Measurements from ENCODE around the gene MYO1F.
"Not testable (repeated sequence)": the region's sequence is repeated elsewhere in the genome, so short reads cannot be mapped to it uniquely, and the experiment has no call there.

Gene MYO1F

GRCh38 chr19:8600064-8600463 is 22.8 kb upstream of the MYO1F start:
- no peak for DNase-seq (ENCODE audit: low read depth in 2 of 2)

DNA sequence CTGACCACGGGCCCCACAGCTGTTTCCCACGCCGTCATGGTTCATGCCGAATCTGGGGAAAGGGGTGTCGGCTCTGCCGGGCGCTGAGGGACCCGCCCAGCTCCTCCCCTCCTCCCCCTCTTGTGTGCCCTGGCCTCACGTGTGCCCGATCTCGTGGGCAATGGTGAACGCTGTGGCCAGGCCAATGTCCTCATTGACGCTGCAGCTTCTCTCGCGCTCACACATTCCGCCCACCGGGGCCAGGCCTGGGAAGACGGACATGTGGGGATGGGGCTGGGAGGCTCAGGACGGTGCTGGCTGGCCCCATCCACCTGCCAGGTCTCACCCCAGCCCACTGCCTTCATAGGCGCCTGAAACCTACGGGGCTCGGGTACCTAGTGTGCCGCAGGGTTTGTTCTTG is 18.9 kb upstream of the MYO1F start:
- DNase-seq (ENCODE audit: low read depth in 2 of 2): no peak

- DNase-seq (ENCODE audit: low read depth in 2 of 2): no peak
Measured at GRCh38 chr19:8595651-8596050, 18.4 kb upstream of the MYO1F start.

DNA sequence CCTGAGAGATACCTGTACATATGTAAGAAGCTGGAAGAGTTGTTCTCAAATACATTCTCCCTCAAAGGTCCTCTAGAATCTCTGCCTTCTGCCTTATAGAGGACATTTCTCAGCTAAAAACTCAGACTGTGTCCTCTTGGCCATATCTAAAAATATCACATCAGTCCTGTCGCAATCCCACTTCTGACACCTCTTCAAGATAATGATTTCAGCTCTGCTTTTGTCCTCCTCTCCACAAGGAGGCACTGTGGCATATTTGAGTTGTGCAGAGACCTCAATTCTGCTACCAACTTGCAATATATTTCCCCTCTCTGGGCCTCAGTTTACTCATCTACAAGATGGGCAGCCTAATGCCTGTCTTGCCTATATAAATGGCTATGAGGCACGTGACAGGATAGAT is 16.7 kb upstream of the MYO1F start:
- no peak for DNase-seq (ENCODE audit: low read depth in 2 of 2)

GRCh38 chr19:8592231-8593009 is 15.2 kb upstream of the MYO1F start:
- DNase-seq (ENCODE audit: low read depth in 2 of 2): peak; percentile 92

- no peak for DNase-seq (ENCODE audit: low read depth in 2 of 2)
Measured at GRCh38 chr19:8589177-8589714, 12.0 kb upstream of the MYO1F start.

DNA sequence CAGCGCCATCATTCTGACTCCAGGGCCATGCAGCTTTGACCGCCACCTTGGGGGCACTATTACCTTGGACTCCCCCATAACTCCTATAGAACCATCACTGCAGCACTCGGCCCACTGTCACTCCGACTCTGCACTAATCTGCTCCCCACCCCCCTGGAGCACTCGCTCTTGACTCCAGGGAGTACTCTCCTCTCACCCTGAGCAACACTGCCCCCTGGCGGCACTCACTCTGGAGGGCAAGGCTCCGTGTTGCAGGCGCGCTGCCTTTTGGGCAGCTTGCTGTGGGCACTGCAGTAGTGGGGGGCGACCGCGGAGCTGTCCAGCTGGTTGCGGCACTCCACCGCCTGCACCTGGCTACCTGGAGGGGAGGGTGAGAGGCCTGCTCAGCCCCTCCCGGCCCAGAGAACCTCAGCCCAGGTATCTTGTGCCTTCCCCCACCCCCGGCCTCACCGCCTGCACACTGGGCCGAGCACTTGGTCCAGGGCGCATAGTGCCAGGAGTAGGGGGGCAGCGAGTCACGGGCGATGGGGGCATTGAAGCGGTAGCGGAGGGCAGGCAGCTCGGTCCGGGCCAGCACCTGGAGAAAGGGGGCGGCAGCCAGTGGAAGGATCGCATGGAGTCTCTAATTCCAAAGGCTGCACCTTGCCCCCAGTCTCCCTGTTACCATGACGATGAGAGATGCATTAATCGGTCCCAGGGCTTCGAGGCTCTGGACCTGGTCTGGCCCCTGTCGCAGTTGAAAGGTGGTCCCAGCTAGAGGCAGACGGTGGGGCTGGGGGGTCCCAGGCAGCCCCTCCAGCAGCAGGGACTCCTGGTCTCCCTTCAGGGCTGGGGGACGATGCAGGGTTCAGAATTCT is 8.9 kb upstream of the MYO1F start:
- no peak for DNase-seq (ENCODE audit: low read depth in 2 of 2)

GRCh38 chr19:8584965-8585893 is 8.0 kb upstream of the MYO1F start:
- no peak for DNase-seq (ENCODE audit: low read depth in 2 of 2)

GRCh38 chr19:8580710-8581281 is 3.6 kb upstream of the MYO1F start:
- DNase-seq (ENCODE audit: low read depth in 2 of 2): peak; percentile 42 to 45

- no peak for DNase-seq (ENCODE audit: low read depth in 2 of 2)
Measured at GRCh38 chr19:8578642-8579265, 1.5 kb upstream of the MYO1F start.

DNA sequence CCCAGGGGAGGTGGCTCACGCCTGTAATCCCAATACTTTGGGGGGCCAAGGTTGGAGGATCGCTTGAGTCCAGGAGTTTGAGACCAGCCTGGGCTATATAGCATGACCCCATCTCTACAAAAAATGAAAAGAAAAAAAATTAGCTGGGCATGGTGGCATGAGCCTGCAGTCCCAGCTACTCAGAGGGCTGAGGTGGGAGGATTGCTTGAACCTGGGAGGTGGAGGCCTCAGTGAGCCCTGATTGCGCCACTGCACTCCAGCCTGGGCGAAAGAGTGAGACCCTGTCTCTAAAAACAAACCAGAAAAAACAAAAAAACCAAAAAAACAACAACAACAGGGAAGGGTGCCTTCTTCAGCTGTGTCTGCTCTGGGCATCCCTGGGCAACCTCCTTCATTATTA is 499 bp upstream of the MYO1F start:
- no peak for DNase-seq (ENCODE audit: low read depth in 2 of 2)

DNA sequence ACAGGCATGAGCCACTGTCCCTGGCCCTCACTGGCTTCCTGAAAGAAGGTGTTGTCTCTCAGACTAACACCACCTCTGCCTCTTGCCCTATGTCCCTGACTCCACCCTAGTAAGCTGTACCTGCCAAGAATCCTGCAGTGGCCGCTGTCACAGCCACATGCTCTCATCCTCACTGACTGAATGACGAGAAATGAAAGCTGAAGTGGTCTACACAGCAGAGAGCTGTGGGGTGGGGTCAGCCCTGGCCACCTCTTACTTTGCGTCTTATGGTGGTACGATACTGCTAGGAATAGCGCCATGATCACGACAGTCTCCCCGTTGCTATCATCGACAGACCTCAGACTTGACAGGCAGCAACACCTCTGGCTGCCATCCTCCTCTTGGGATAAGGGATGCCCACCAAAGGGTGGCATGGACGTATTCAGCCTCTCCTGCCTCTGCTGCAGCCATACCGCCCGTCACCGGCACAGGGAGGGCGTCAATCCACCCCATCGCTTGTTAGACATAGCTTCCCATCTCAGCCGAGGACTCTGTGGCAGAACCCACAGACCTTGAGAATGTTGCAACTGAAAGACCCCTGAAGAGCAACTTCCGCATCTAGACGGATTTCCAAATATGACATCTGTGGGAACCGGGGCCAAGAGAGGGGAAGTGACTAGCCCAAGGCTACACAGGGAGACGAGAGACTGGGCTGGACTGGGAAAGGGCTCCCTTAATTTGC is 809 bp downstream of the MYO1F start:
- no peak for DNase-seq (ENCODE audit: low read depth in 2 of 2)

GRCh38 chr19:8575467-8575997 is 1.7 kb downstream of the MYO1F start:
- no peak for DNase-seq (ENCODE audit: low read depth in 2 of 2)

DNA sequence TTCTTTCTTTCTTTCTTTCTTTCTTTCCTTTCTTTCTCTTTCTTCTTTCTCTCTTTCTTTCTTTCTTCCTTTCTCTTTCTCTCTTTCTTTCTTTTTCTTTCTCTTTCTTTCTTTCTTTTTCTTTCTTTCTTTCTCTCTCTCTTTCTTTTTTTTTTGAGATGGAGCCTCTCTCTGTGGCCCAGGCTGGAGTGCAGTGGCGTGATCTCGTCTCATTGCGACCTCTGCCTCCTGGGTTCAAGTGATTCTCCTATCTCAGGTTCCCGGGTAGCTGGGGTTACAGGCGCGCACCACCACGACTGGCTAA is 2.7 kb downstream of the MYO1F start:
- DNase-seq (ENCODE audit: low read depth in 2 of 2): not testable (repeated sequence)

DNA sequence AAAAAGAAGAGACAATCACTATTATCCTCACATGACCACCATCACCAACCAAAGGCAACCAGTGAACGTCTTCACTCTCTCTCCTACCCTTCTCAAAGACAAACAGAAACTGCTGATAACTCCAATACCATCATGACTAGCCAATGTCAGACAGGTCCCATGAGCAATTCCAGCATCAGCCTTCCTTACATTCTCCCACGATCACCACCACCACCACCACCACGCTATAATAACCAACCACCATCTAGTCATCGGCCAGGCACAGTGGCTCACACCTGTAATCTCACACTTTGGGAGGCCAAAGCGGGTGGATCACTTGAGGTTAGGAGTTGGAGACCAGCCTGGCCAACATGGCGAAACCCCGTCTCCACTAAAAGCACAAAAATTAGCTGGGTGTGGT is 3.9 kb downstream of the MYO1F start:
- DNase-seq (ENCODE audit: low read depth in 2 of 2): no peak

GRCh38 chr19:8571006-8571411 is 6.2 kb downstream of the MYO1F start:
- DNase-seq (ENCODE audit: low read depth in 2 of 2): peak in 1 of 2 experiments; percentile 27

DNA sequence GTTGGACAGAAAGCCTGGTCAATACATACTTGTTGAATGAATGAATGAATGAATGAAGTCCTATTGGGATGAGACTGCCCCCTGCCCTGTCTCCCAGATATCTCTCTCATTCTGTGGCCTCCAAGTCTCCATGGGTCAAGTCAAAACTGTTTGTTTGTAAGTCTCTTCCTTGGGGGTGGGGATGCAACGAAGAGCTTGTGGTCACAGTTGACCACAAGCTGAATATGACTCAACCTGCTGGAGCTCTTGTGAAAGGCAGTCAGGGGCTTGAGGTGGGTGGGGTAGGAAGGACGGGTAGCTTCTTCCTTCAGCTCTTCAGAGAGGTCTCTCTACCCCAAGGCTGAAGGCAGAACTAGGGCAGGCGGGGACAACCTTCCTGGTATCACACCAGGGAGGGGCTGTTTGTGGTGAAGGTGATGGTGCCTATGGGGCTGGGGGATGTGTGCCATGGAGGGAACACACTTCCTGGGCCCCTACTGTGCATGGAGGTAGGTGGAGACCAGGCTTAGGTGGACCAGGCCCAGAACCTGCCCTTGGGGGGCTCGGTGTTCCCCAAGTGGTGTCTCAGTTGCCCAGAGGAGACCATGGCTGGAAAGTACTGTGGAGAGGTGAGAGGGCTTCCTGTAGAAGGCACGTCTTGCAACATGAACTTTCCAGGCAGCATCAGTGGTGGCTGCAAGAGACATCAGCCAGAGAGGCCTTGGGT is 8.0 kb downstream of the MYO1F start:
- DNase-seq (ENCODE audit: low read depth in 2 of 2): peak; percentile 83 to 86

GRCh38 chr19:8567522-8568172 is 9.6 kb downstream of the MYO1F start:
- no peak for DNase-seq (ENCODE audit: low read depth in 2 of 2)

GRCh38 chr19:8566855-8567254 is 10.4 kb downstream of the MYO1F start:
- DNase-seq (ENCODE audit: low read depth in 2 of 2): no peak
